Measurements from ENCODE around the gene CYTH2.

CYTH2 gene

GRCh38 chr19:48509467-48510194 lies 40.5 kb downstream of the CYTH2 start:
- TF ChIP-seq TEAD4 (IDR thresholded peaks at IDR 0.05) (peak; percentile 55; the same call in 1 of the 2 replicates), CREB1 (IDR thresholded peaks at IDR 0.05; ENCODE audit: low read depth) (no peak)

- TF ChIP-seq REST (IDR thresholded peaks at IDR 0.05; ENCODE audit: low read depth) (no peak), MAX (IDR thresholded peaks at IDR 0.05) (no peak), YY1 (IDR thresholded peaks at IDR 0.05; ENCODE audit: low read depth) (no peak), TCF12 (IDR thresholded peaks at IDR 0.05; ENCODE audit: low read depth) (no peak), CREB1 (IDR thresholded peaks at IDR 0.05; ENCODE audit: low read depth) (no peak), RAD21 (IDR thresholded peaks at IDR 0.05; ENCODE audit: low read depth) (no peak), CEBPB (IDR thresholded peaks at IDR 0.05) (no peak), EGR1 (IDR thresholded peaks at IDR 0.05) (no peak), ZBTB7A (IDR thresholded peaks at IDR 0.05; ENCODE audit: low read depth) (no peak), USF1 (IDR thresholded peaks at IDR 0.05) (no peak), EP300 (IDR thresholded peaks at IDR 0.05; ENCODE audit: borderline replicate concordance) (no peak), FOXM1 (IDR thresholded peaks at IDR 0.05; ENCODE audit: borderline replicate concordance, low read depth) (no peak), NFIC (IDR thresholded peaks at IDR 0.05) (no peak)
Measured at GRCh38 chr19:48510421-48511268, 41.5 kb downstream of the CYTH2 start.

- TF ChIP-seq NFIC (IDR thresholded peaks at IDR 0.05): no peak
- TF ChIP-seq TCF12 (IDR thresholded peaks at IDR 0.05; ENCODE audit: low read depth): no peak
- TF ChIP-seq EGR1 (IDR thresholded peaks at IDR 0.05): no peak
- no peak for TF ChIP-seq TEAD4 (IDR thresholded peaks at IDR 0.05)
- no peak for TF ChIP-seq MAX (IDR thresholded peaks at IDR 0.05)
- TF ChIP-seq RAD21 (IDR thresholded peaks at IDR 0.05; ENCODE audit: low read depth): no peak
- TF ChIP-seq FOXM1 (IDR thresholded peaks at IDR 0.05; ENCODE audit: borderline replicate concordance, low read depth): no peak
- no peak for TF ChIP-seq TAF1 (IDR thresholded peaks at IDR 0.05; ENCODE audit: low read depth)
- no peak for TF ChIP-seq CEBPB (IDR thresholded peaks at IDR 0.05)
- TF ChIP-seq REST (IDR thresholded peaks at IDR 0.05; ENCODE audit: low read depth): no peak
- TF ChIP-seq YY1 (IDR thresholded peaks at IDR 0.05; ENCODE audit: low read depth): no peak
- TF ChIP-seq USF1 (IDR thresholded peaks at IDR 0.05): no peak
- no peak for TF ChIP-seq CREB1 (IDR thresholded peaks at IDR 0.05; ENCODE audit: low read depth)
- TF ChIP-seq ZBTB7A (IDR thresholded peaks at IDR 0.05; ENCODE audit: low read depth): no peak
- TF ChIP-seq EP300 (IDR thresholded peaks at IDR 0.05; ENCODE audit: borderline replicate concordance): no peak
Measured at GRCh38 chr19:48511321-48511731, 42.2 kb downstream of the CYTH2 start.

GRCh38 chr19:48511800-48512503 lies 42.8 kb downstream of the CYTH2 start, which contains the start of gene LMTK3:
LMTK3 (minus strand) TSS chr19:48511835; CDS start chr19:48511576, 259 bp downstream.
- TF ChIP-seq EP300 (IDR thresholded peaks at IDR 0.05; ENCODE audit: borderline replicate concordance): no peak
- no peak for TF ChIP-seq MAX (IDR thresholded peaks at IDR 0.05)
- TF ChIP-seq REST (IDR thresholded peaks at IDR 0.05; ENCODE audit: low read depth): no peak
- no peak for TF ChIP-seq RAD21 (IDR thresholded peaks at IDR 0.05; ENCODE audit: low read depth)
- no peak for TF ChIP-seq FOXM1 (IDR thresholded peaks at IDR 0.05; ENCODE audit: borderline replicate concordance, low read depth)
- TF ChIP-seq USF1 (IDR thresholded peaks at IDR 0.05): no peak
- no peak for TF ChIP-seq ZBTB7A (IDR thresholded peaks at IDR 0.05; ENCODE audit: low read depth)
- TF ChIP-seq YY1 (IDR thresholded peaks at IDR 0.05; ENCODE audit: low read depth): no peak
